HFF-Myc (cell line): ENCODE data around the gene FAM163B.

Experiments used
- DNase-seq: peaks from one replicate; pipeline ENCODE4 v3.0.0-alpha.2; 2011; ENCODE audit warnings: low read depth; ENCODE audit errors: extremely low read depth
- H3K4me3 ChIP-seq: replicated peaks from 2 replicates; pipeline ENCODE4 v1.5.1; 2011; ENCODE audit warnings: low read depth, mild to moderate bottlenecking, control low read depth, low read length
- TF ChIP-seq, protein P1 (sequence below): IDR thresholded peaks from 2 replicates; pipeline ENCODE4 v1.5.1; 2012; ENCODE audit warnings: mild to moderate bottlenecking, low read depth, low read length, control low read depth; ENCODE audit errors: missing control alignments

FAM163B gene

DNA sequence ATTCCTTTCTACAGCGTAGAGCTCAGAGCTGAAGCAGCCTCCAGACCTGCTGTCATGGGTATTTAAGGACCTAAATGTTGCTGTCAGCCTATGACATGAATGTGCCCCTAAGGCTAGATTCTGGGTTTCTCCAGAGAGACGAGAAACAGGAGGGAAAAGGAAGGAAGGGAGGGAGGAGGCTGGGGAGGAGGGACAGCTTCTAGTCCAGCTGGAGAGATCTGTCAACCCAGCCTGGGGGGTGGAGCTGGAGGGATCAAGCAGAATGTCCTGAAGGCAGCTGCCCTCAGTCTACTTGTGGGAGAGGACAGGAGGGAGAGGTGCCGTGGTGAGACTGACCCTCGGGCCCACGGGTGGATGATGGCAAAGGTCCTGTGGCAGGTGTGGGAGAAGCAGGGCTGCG is 25.9 kb upstream of the FAM163B start:
- no peak for DNase-seq
- TF ChIP-seq, protein P1, sequence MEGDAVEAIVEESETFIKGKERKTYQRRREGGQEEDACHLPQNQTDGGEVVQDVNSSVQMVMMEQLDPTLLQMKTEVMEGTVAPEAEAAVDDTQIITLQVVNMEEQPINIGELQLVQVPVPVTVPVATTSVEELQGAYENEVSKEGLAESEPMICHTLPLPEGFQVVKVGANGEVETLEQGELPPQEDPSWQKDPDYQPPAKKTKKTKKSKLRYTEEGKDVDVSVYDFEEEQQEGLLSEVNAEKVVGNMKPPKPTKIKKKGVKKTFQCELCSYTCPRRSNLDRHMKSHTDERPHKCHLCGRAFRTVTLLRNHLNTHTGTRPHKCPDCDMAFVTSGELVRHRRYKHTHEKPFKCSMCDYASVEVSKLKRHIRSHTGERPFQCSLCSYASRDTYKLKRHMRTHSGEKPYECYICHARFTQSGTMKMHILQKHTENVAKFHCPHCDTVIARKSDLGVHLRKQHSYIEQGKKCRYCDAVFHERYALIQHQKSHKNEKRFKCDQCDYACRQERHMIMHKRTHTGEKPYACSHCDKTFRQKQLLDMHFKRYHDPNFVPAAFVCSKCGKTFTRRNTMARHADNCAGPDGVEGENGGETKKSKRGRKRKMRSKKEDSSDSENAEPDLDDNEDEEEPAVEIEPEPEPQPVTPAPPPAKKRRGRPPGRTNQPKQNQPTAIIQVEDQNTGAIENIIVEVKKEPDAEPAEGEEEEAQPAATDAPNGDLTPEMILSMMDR, result no peak
- no peak overlapping the region for H3K4me3 ChIP-seq

- DNase-seq, result no peak
- TF ChIP-seq, protein P1, result no peak
Observed at GRCh38 chr9:133634081-133634691, 25.0 kb upstream of the FAM163B start.

GRCh38 chr9:133633681-133634080 is 24.5 kb upstream of the FAM163B start:
- TF ChIP-seq, protein P1, result no peak
- no peak for DNase-seq
- H3K4me3 ChIP-seq, result no peak overlapping the region

More at GRCh38 chr9:133634081-133634691, 25.0 kb upstream of the FAM163B start:
- no peak overlapping the region for H3K4me3 ChIP-seq

DNA sequence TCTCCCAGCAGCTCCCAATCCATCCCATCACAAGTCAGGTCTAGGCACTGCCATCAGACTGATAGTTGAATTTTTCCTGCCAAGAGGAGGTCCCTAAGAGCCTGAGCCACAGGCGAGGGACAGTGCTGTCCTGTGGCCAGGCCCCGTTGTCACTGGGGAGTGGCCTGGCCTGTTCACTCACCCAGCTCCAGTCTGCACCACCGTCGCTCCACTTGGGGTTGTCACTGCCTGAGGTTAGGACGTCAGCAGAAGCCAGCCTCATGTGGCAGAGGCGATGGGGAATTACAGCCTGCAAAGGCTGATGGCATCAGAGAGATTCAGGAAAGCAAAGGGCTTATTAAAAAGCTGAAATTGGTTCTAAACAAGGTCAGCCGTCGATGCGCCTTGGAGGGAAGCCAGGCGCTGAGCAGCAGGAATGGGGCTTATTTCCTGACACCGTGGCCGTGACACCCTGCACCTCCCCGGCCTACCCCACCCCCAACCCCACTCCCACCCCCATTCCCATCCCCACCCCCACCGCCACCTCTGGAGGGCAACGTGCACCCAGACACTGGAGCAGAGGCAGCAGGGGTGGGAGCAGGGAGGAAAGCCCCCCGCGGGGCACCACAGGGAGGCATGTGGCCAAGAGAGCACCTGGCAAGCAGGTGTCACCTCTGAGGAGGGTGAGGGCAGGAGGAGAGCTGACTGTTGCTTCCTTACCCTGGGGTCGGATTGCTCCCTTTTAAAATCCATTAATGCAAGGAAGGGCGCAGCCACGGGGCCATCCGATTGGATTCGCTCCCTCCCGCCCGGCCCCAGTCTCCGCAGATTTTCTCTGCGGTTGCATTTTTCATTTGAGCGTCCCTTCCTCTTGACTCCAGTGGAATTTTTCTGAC is 23.9 kb upstream of the FAM163B start:
- DNase-seq, result no peak
- no peak overlapping the region for H3K4me3 ChIP-seq
- TF ChIP-seq, protein P1, result no peak

DNA sequence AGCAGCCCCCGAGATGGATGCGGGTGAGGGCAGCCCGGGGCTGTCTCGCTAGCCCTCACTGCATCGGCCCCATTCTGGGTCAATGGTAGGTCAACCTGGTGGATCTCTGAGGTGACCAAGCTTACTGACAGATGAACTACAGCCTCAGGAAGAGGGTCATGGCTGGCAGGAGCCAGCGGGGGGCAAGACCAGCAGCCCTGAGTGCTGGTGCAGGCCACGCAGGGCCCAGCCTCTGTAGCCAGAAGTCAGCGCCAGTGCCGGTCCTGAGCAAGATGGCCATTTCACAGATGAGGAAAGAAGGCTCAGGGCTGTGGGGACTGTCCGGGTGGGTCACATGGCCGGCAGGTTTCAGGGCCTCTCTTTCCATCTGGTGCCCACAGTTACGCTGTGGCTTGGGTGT is 21.9 kb upstream of the FAM163B start:
- H3K4me3 ChIP-seq, result no peak overlapping the region
- DNase-seq, result no peak
- TF ChIP-seq, protein P1, result no peak

DNA sequence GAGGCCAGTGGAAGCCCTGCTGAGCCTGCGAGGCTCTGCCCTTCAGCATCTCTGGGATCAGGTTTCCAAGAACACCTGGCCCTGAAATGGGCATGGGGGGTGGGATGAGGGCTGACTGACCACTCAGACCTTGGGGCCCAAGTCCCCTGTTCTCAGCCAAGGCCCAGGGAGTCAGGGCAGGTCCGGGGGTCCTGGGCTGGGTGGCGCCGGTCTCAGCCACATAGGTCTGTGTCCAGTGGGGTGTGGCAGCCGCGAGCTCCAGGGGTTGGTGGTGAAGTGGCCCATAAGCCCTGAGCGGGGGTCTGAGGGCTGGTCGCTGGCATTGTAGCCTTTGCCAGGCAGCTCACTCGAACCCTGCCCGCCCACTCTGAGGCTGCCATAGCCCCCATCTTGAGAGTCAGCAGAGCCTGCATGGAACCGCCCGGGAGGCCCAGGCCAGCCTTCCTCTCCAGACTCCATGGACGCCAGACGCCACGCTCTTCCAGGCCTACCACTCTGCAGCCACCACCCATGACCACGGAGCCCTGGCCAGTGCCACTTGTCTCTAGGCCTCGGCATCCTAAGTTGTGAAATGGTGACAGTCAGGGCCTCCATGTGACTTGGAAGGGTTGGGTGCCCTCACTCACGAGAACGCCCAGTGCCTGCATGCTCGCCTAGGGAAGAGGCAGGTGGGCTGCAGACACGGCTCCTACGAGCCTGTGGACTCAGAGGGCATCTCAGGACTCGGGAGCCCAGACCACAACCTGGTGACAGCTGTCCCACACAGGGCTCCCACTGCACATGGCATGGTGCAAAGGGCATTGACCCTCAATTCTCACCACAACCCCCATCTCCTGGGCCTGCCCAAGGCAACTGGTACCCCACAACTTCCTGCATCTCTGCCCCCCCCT is 20.3 kb upstream of the FAM163B start:
- TF ChIP-seq, protein P1, result no peak
- DNase-seq, result no peak
- no peak overlapping the region for H3K4me3 ChIP-seq
